Measurements from ENCODE around the gene HBE1.

The HBE1 gene

DNA sequence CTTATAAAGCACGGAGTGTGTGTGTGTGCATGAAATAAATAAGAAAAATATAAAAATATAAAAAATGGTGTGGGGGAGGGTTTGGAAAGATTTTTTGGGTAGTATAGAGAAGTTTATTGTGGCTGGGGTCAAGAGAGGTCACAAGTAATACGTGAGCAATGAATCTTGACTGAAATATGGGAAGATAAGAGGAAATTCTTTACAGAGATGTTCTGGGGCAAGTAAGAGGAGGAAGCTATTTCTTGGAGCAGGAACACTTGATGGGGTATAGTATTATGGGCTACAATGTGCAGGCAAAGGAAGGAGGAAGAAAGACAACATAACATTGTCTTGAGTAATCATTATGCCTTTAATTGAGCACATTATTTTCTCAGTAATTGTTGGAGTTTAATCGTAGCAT lies 37.6 kb downstream of the HBE1 start:
- peak in 1 of 2 donors; percentile 9 for DNase-seq

DNA sequence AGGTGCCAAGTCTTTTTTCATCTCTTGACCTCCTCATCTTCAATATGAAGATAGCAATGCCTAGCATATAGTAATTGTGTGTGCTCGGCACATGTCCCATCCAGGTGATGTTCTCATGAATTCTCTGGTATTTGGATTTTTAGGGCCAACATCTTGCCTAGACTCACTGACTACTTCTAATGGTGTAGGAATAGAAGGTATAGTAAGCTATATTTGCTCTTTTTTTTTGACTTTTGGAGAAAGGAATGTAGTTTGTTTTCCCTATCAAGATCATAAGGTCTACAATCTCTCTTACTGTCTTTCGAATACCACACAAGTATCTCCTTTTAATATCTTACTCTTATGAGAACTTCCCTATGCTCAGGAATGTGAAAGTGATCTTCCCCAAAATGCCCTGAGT lies 38.6 kb downstream of the HBE1 start:
- DNase-seq, result no peak

DNA sequence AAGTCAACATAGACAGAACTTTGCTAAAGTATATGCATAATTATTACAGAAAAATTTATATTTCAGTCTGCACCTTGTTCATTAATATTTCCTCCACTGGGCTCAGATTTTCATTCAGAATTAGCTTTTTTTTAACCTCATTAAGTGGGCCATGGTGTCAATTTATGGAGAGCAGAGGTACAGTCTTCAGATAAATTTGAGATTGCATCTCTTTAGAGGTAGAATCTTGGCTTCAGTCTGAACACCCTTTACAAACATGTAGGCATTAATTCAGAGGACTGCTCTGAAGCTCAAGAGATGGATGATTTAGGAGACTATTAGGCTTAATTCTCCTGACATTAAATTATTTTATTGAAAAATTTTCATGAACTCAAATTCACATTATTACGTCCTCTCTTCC lies 39.5 kb downstream of the HBE1 start:
- no peak for DNase-seq

DNA sequence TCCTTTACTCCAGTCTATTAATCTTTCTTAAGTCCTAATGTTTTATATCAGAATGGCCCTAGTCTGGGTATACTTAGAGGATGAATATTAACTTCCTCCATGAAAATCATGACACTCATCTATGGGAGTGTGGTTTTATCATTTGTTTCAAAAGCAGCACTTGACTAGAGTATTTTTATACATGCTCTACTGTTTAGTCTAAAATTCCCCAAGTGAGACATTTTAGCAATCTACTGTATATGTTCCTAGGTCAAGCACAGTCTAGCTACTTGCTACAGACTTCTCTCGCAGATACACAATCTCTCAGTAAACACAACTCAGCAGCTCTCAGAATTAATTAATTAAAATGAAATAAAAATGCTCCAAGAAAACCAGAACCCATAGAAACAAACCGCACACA lies 39.9 kb downstream of the HBE1 start:
- no peak for DNase-seq

DNA sequence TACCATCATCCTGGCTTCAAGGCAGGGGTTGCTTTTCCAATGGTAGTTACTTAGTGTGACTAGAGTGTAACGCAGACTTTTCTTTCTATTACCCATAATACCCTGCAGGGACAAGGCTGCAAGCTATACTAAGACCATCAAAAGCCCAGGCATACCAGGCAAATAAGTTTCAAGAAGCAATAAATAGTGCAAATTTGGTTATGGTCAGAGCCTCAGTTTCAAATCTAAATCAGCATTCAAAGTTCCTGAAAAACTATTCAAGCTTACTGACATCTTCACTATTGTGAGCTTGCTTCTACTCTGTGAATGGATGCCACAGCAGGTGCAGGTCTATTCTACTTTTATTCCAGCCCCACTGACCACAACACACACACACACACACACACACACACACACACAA lies 40.4 kb downstream of the HBE1 start:
- no peak for DNase-seq

DNA sequence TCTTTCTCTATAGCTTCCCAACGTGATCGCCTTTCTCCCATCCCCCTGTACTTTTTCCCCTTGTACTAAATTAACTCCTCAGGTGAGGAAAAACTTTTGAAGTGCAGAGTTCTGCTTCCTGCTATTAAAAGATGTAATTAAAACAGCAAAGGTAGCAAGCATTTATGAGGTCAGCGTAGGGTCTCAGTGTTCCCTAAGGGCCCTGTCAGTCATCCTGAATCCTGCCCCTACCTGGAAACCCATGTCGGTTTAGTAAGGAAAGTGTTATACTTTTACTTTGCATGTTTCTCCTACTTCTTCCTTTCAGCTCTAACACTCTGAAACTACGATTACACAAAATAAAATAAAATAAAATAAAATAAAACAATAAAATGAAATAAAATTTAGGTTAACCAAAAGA lies 41.6 kb downstream of the HBE1 start:
- no peak for DNase-seq

DNA sequence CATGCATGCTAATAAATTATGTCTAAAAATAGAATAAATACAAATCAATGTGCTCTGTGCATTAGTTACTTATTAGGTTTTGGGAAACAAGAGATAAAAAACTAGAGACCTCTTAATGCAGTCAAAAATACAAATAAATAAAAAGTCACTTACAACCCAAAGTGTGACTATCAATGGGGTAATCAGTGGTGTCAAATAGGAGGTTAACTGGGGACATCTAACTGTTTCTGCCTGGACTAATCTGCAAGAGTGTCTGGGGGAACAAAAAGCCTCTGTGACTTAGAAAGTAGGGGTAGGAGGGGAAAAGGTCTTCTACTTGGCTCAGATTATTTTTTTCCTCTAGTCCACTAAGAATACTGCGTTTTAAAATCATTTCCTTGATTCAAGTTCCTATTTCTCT lies 42.1 kb downstream of the HBE1 start:
- no peak for DNase-seq

DNA sequence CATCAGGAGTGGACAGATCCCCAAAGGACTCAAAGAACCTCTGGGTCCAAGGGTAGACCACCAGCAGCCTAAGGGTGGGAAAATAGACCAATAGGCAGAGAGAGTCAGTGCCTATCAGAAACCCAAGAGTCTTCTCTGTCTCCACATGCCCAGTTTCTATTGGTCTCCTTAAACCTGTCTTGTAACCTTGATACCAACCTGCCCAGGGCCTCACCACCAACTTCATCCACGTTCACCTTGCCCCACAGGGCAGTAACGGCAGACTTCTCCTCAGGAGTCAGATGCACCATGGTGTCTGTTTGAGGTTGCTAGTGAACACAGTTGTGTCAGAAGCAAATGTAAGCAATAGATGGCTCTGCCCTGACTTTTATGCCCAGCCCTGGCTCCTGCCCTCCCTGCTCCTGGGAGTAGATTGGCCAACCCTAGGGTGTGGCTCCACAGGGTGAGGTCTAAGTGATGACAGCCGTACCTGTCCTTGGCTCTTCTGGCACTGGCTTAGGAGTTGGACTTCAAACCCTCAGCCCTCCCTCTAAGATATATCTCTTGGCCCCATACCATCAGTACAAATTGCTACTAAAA lies 42.9 kb downstream of the HBE1 start, which contains the start of gene HBB:
Gene HBB (minus strand): TSS at position 340 of the 579 bp plus-strand sequence. CDS start 50 bp downstream, at position 290.
- DNase-seq, result no peak

DNA sequence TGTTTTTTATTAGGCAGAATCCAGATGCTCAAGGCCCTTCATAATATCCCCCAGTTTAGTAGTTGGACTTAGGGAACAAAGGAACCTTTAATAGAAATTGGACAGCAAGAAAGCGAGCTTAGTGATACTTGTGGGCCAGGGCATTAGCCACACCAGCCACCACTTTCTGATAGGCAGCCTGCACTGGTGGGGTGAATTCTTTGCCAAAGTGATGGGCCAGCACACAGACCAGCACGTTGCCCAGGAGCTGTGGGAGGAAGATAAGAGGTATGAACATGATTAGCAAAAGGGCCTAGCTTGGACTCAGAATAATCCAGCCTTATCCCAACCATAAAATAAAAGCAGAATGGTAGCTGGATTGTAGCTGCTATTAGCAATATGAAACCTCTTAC lies 44.3 kb downstream of the HBE1 start:
- no peak for DNase-seq

DNA sequence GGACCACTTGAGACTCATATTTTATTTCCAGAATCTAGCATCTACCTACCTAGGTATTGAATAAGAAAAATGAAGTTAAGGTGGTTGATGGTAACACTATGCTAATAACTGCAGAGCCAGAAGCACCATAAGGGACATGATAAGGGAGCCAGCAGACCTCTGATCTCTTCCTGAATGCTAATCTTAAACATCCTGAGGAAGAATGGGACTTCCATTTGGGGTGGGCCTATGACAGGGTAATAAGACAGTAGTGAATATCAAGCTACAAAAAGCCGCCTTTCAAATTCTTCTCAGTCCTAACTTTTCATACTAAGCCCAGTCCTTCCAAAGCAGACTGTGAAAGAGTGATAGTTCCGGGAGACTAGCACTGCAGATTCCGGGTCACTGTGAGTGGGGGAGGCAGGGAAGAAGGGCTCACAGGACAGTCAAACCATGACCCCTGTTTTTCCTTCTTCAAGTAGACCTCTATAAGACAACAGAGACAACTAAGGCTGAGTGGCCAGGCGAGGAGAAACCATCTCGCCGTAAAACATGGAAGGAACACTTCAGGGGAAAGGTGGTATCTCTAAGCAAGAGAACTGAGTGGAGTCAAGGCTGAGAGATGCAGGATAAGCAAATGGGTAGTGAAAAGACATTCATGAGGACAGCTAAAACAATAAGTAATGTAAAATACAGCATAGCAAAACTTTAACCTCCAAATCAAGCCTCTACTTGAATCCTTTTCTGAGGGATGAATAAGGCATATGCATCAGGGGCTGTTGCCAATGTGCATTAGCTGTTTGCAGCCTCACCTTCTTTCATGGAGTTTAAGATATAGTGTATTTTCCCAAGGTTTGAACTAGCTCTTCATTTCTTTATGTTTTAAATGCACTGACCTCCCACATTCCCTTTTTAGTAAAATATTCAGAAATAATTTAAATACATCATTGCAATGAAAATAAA lies 44.9 kb downstream of the HBE1 start:
- no peak for DNase-seq

DNA sequence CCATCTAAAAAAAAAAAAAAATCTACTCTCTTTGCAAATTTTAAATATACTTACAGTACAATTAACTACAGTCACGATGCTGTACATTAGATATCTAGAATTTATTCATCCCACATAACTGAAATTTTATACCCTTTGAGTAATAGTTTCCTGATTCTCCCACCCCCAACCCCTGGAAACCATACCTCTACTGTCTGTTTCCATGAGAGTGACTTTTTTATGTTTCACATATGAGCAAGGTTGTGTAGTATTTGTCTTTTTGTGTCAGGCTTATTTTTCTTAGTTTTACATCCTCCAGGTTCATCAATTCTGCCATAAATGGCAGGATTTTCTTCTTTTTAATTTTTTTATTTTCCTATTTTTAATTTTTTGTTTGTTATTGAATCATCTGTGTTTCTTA lies 46.1 kb downstream of the HBE1 start:
- DNase-seq, result no peak

DNA sequence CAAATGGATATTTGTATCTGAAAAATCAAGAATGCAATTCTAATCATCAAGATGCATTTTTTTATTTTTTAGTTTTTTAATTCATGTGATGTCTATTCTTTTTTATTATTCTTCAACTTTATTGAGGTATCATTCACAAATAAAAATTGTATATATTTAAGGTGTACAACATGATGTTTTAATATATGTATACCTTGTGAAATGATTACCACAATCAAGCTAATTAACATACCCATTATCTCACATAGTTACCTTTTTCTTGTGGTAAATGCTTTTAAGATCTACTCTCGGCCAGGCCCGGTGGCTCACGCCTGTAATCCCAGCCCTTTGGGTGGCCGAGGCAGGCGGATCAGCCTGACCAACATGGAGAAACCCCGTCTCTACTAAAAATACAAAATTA lies 46.6 kb downstream of the HBE1 start:
- no peak for DNase-seq

All from inflammatory macrophage (primary cell).